ENCODE data around the gene ANKFN1. TPM values are rescaled to one million over a fixed set of nuclear protein-coding genes. Genes with fewer than 3 reads are reported as not detected.
A peak's percentile ranks its signal among the peaks of the same experiment; 100 is the strongest.

Gene ANKFN1
- total RNA-seq, 4 donors from 2014 or later: 0.16 to 0.27 TPM; not detected in 2

- H3K36me3 ChIP-seq: no peaks in the 10 kb centered on the region
- peaks cover 34 to 35% of the 10 kb centered on the region in 2 donors for H3K4me1 ChIP-seq
- peak overlapping the region; percentile 85 to 93 (median 86) for H3K27ac ChIP-seq
- H3K4me3 ChIP-seq: no peak overlapping the region
- ATAC-seq: peak; percentile 40 to 64
- no peaks in the 10 kb centered on the region for H3K27me3 ChIP-seq
- peak; percentile 51 to 60 for DNase-seq
- in situ Hi-C loops (cut with MboI; ENCODE audit: low sequenced_read_pairs in 4 of 4) (no loop called here), intact Hi-C loops (cut with DNase I; ENCODE audit: low total_unique reads) (loop anchor here (5.0 to 10.0 kb wide), 3 partner anchors 418 to 752 kb away; partner anchors contain the start of genes MMD and NOG)
- TF ChIP-seq CTCF (IDR thresholded peaks at IDR 0.05 in 4 of 5, conservative IDR thresholded peaks at IDR 0.05 in 1 of 5) (no peak), POLR2A (IDR thresholded peaks at IDR 0.05) (peak in 1 of 2 donors; percentile 22)
- H3K9me3 ChIP-seq: no peaks in the 10 kb centered on the region
These were observed 20.9 kb downstream of the ANKFN1 start for GRCh38 chr17:56173958-56174835.

GRCh38 chr17:56175299-56175955 lies 22.2 kb downstream of the ANKFN1 start:
- H3K4me1 ChIP-seq: peaks cover 34 to 35% of the 10 kb centered on the region in 2 donors
- in situ Hi-C loops (cut with MboI; ENCODE audit: low sequenced_read_pairs in 4 of 4): no loop called here
- H3K9me3 ChIP-seq: no peaks in the 10 kb centered on the region
- TF ChIP-seq POLR2A (IDR thresholded peaks at IDR 0.05) (no peak), CTCF (IDR thresholded peaks at IDR 0.05 in 4 of 5, conservative IDR thresholded peaks at IDR 0.05 in 1 of 5) (no peak)
- no peaks in the 10 kb centered on the region for H3K36me3 ChIP-seq
- H3K4me3 ChIP-seq: no peak overlapping the region
- DNase-seq (no peak), ATAC-seq (no peak)
- H3K27me3 ChIP-seq: no peaks in the 10 kb centered on the region
- intact Hi-C loops (cut with DNase I; ENCODE audit: low total_unique reads): loop anchor here (10.0 kb wide), 1 partner anchor 441 kb away; no protein-coding TSS in a partner anchor
- no peak overlapping the region for H3K27ac ChIP-seq

GRCh38 chr17:56176091-56176490 lies 22.8 kb downstream of the ANKFN1 start:
- no peaks in the 10 kb centered on the region for H3K36me3 ChIP-seq
- in situ Hi-C loops (cut with MboI; ENCODE audit: low sequenced_read_pairs in 4 of 4): no loop called here
- H3K27me3 ChIP-seq: no peaks in the 10 kb centered on the region
- H3K4me3 ChIP-seq: no peak overlapping the region
- peaks cover 34 to 35% of the 10 kb centered on the region in 2 donors for H3K4me1 ChIP-seq
- no peaks in the 10 kb centered on the region for H3K9me3 ChIP-seq
- no peak overlapping the region for H3K27ac ChIP-seq
- no peak for ATAC-seq
- TF ChIP-seq CTCF (IDR thresholded peaks at IDR 0.05 in 4 of 5, conservative IDR thresholded peaks at IDR 0.05 in 1 of 5): no peak
- TF ChIP-seq POLR2A (IDR thresholded peaks at IDR 0.05): no peak
- intact Hi-C loops (cut with DNase I; ENCODE audit: low total_unique reads): loop anchor here (10.0 kb wide), 1 partner anchor 441 kb away; no protein-coding TSS in a partner anchor
- no peak for DNase-seq

GRCh38 chr17:56177361-56177760 lies 24.1 kb downstream of the ANKFN1 start:
- no peak overlapping the region for H3K27ac ChIP-seq
- H3K4me1 ChIP-seq: peaks cover 23 to 28% of the 10 kb centered on the region in 2 donors
- H3K27me3 ChIP-seq: no peaks in the 10 kb centered on the region
- no peaks in the 10 kb centered on the region for H3K36me3 ChIP-seq
- TF ChIP-seq CTCF (IDR thresholded peaks at IDR 0.05 in 4 of 5, conservative IDR thresholded peaks at IDR 0.05 in 1 of 5) (no peak), POLR2A (IDR thresholded peaks at IDR 0.05) (no peak)
- intact Hi-C loops (cut with DNase I; ENCODE audit: low total_unique reads): loop anchor here (10.0 kb wide), 1 partner anchor 443 kb away; no protein-coding TSS in a partner anchor
- ATAC-seq (no peak), DNase-seq (no peak)
- H3K9me3 ChIP-seq: no peaks in the 10 kb centered on the region
- no peak overlapping the region for H3K4me3 ChIP-seq
- in situ Hi-C loops (cut with MboI; ENCODE audit: low sequenced_read_pairs in 4 of 4): no loop called here
